Measurements from ENCODE around the gene PSAPL1.

GRCh38 chr4:7466904-7467303 is 32.2 kb upstream of the PSAPL1 start:
- TF ChIP-seq, protein P1, sequence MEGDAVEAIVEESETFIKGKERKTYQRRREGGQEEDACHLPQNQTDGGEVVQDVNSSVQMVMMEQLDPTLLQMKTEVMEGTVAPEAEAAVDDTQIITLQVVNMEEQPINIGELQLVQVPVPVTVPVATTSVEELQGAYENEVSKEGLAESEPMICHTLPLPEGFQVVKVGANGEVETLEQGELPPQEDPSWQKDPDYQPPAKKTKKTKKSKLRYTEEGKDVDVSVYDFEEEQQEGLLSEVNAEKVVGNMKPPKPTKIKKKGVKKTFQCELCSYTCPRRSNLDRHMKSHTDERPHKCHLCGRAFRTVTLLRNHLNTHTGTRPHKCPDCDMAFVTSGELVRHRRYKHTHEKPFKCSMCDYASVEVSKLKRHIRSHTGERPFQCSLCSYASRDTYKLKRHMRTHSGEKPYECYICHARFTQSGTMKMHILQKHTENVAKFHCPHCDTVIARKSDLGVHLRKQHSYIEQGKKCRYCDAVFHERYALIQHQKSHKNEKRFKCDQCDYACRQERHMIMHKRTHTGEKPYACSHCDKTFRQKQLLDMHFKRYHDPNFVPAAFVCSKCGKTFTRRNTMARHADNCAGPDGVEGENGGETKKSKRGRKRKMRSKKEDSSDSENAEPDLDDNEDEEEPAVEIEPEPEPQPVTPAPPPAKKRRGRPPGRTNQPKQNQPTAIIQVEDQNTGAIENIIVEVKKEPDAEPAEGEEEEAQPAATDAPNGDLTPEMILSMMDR (conservative IDR thresholded peaks at IDR 0.05 in 1 of 2, IDR thresholded peaks at IDR 0.05 in 1 of 2; ENCODE audit: low read depth in 1 of 2, low read length in 2 of 2) = no peak
- no peak for TF ChIP-seq EZH2 (IDR thresholded peaks at IDR 0.05; ENCODE audit: low read length, missing control alignments)
